Mesenchymal stem cell (in vitro differentiated cells and primary cell): ENCODE data around the gene SLC6A8.
"Not testable (repeated sequence)": the region's sequence is repeated elsewhere in the genome, so short reads cannot be mapped to it uniquely, and the experiment has no call there.

ENCODE experiments used
- DNase-seq: peaks from one replicate; pipeline ENCODE4 v3.0.0-alpha.2; 2013
- H2AFZ ChIP-seq: one replicate; pipeline ENCODE4 v1.6.1; 2013; ENCODE audit warnings: low read depth, mild to moderate bottlenecking, control low read depth, inconsistent platforms, low read length, moderate library complexity
- H2AK5ac ChIP-seq: 2 replicates; pipeline ENCODE4 v1.6.1; 2013; ENCODE audit warnings: low read length, moderate library complexity, mild to moderate bottlenecking, inconsistent platforms; ENCODE audit not compliant: severe bottlenecking
- H2BK120ac ChIP-seq: one replicate; pipeline ENCODE4 v1.6.1; 2013; ENCODE audit warnings: low read depth, mild to moderate bottlenecking, inconsistent platforms, low read length, moderate library complexity
- H2BK12ac ChIP-seq, 2 experiments: one replicate each; pipeline ENCODE4 v1.6.1; 2013; ENCODE audit warnings: inconsistent platforms in 2 of 2, low read length in 2 of 2, mild to moderate bottlenecking in 2 of 2, moderate library complexity in 2 of 2, control low read depth in 1 of 2
- H2BK15ac ChIP-seq: one replicate; pipeline ENCODE4 v1.6.1; 2013; ENCODE audit warnings: mild to moderate bottlenecking, low read depth, inconsistent platforms; ENCODE audit not compliant: poor library complexity, severe bottlenecking
- H2BK5ac ChIP-seq: 2 replicates; pipeline ENCODE4 v1.6.1; 2013; ENCODE audit warnings: low read depth, mild to moderate bottlenecking, low read length, control low read depth, inconsistent platforms; ENCODE audit not compliant: poor library complexity, severe bottlenecking
- H3K14ac ChIP-seq, 2 experiments: one replicate each; pipeline ENCODE4 v1.6.1; 2013; ENCODE audit warnings: inconsistent platforms in 2 of 2, low read length in 2 of 2, control low read depth in 1 of 2, mild to moderate bottlenecking in 1 of 2, moderate library complexity in 1 of 2
- H3K18ac ChIP-seq, 2 experiments: one replicate each; pipeline ENCODE4 v1.6.1; 2013; ENCODE audit warnings: inconsistent platforms in 2 of 2, low read length in 2 of 2, control low read depth in 1 of 2, low read depth in 1 of 2, mild to moderate bottlenecking in 1 of 2
- H3K23ac ChIP-seq, 2 experiments: one replicate each; pipeline ENCODE4 v1.6.1; 2013; ENCODE audit warnings: inconsistent platforms in 2 of 2, low read length in 2 of 2, mild to moderate bottlenecking in 2 of 2, moderate library complexity in 2 of 2, control low read depth in 1 of 2
- H3K27ac ChIP-seq: 2 replicates; pipeline ENCODE4 v1.5.1; 2013; ENCODE audit warnings: mild to moderate bottlenecking, moderate library complexity, low read length, control low read depth, inconsistent platforms; ENCODE audit not compliant: poor library complexity, severe bottlenecking
- H3K27me3 ChIP-seq, 2 experiments: 2 replicates each; pipeline versions ENCODE4 v1.6.1 to v1.7.0; 2013; ENCODE audit warnings: low read length in 2 of 2, mild to moderate bottlenecking in 2 of 2, moderate library complexity in 2 of 2, control low read depth in 1 of 2, inconsistent platforms in 1 of 2; ENCODE audit not compliant: control insufficient read depth in 1 of 2, insufficient read depth in 1 of 2
- H3K36me3 ChIP-seq, 2 experiments: 2 replicates each; pipeline versions ENCODE4 v1.6.1 to v1.7.0; 2013; ENCODE audit warnings: low read length in 2 of 2, control low read depth in 1 of 2, inconsistent platforms in 1 of 2, low read depth in 1 of 2, mild to moderate bottlenecking in 1 of 2; ENCODE audit not compliant: insufficient read depth in 2 of 2, control insufficient read depth in 1 of 2
- H3K4ac ChIP-seq, 2 experiments: one replicate each; pipeline ENCODE4 v1.6.1; 2013; ENCODE audit warnings: inconsistent platforms in 2 of 2, low read length in 2 of 2, mild to moderate bottlenecking in 2 of 2, moderate library complexity in 2 of 2, control low read depth in 1 of 2, low read depth in 1 of 2
- H3K4me1 ChIP-seq: 2 replicates; pipeline ENCODE4 v1.6.1; 2013; ENCODE audit warnings: low read depth, low read length, control low read depth; ENCODE audit not compliant: control insufficient read depth, insufficient read depth
- H3K4me2 ChIP-seq: 2 replicates; pipeline ENCODE4 v1.6.1; 2013; ENCODE audit warnings: low read length, mild to moderate bottlenecking, inconsistent platforms; ENCODE audit not compliant: poor library complexity, severe bottlenecking
- H3K4me3 ChIP-seq, 2 experiments: 2 replicates each; pipeline versions ENCODE4 v1.5.1 to v1.7.0; 2013; ENCODE audit warnings: low read length in 2 of 2, mild to moderate bottlenecking in 2 of 2, control low read depth in 1 of 2, low read depth in 1 of 2; ENCODE audit not compliant: insufficient read depth in 1 of 2
- H3K79me1 ChIP-seq: replicated peaks from 2 replicates; pipeline ENCODE4 v1.6.1; 2013; ENCODE audit warnings: mild to moderate bottlenecking, control low read depth, low read length, inconsistent platforms; ENCODE audit not compliant: poor library complexity, severe bottlenecking
- H3K9ac ChIP-seq: 2 replicates; pipeline ENCODE4 v1.7.0; 2013; ENCODE audit warnings: mild to moderate bottlenecking, low read length, moderate library complexity
- H3K9me3 ChIP-seq: 2 replicates; pipeline ENCODE4 v1.7.0; 2013; ENCODE audit warnings: mild to moderate bottlenecking, low read length; ENCODE audit not compliant: control insufficient read depth
- H4K8ac ChIP-seq: one replicate; pipeline ENCODE4 v1.6.1; 2013; ENCODE audit warnings: inconsistent platforms, mild to moderate bottlenecking, low read length, moderate library complexity
- H4K91ac ChIP-seq: one replicate; pipeline ENCODE4 v1.6.1; 2013; ENCODE audit warnings: mild to moderate bottlenecking, low read length, inconsistent platforms
- WGBS: methylation state at CpG from one replicate; pipeline ENCODE4 v1.1.7; 2013; ENCODE audit warnings: mixed read lengths; 5-methylcytosine and 5-hydroxymethylcytosine counted together

The SLC6A8 gene

DNA sequence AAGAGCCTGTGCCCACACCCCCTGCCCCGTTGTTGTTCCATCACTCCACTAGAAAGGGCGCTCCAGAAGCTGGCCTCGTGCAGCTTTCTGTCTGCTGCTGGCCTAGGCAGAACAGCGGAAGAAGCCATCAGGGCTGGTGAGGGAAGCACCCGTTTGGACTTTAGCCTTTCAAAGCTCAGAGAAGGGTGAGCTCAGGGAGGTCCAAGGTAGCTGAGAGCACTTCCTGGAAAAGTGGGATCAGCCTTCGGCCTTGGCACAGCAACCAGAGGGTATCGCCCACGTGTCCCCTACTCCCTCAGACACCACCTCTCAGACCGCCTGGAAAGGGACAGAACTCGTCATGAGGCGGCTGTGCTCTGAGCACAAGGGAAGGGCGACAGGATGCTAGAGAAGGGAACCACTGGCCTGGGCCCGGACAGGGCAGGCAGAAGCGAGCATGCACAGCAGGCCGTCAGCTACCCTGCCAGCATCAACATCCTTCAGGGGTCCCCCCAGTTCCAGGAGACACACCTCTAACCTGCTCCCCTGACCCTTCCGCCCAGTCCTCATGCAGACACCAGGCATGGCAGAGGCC, 11.6 kb downstream of the SLC6A8 start:
- H3K4me2 ChIP-seq, H3K79me1 ChIP-seq, H2AK5ac ChIP-seq, H3K18ac ChIP-seq, H3K23ac ChIP-seq, H2AFZ ChIP-seq, H3K9ac ChIP-seq, H3K4me3 ChIP-seq, H2BK5ac ChIP-seq, H4K8ac ChIP-seq, H3K4ac ChIP-seq, H2BK15ac ChIP-seq, H3K14ac ChIP-seq, DNase-seq, H3K9me3 ChIP-seq, H2BK120ac ChIP-seq, H4K91ac ChIP-seq, H2BK12ac ChIP-seq, H3K27me3 ChIP-seq, H3K27ac ChIP-seq: not testable (repeated sequence)
- Histone ChIP-seq H3K4me1 (peaks cover 14% of the 10 kb centered on the region), H3K36me3 (peaks cover 20 to 91% of the 10 kb centered on the region in 2 experiments)
- WGBS, result no CpG with 5 or more reads among the region's 16 CpGs

DNA sequence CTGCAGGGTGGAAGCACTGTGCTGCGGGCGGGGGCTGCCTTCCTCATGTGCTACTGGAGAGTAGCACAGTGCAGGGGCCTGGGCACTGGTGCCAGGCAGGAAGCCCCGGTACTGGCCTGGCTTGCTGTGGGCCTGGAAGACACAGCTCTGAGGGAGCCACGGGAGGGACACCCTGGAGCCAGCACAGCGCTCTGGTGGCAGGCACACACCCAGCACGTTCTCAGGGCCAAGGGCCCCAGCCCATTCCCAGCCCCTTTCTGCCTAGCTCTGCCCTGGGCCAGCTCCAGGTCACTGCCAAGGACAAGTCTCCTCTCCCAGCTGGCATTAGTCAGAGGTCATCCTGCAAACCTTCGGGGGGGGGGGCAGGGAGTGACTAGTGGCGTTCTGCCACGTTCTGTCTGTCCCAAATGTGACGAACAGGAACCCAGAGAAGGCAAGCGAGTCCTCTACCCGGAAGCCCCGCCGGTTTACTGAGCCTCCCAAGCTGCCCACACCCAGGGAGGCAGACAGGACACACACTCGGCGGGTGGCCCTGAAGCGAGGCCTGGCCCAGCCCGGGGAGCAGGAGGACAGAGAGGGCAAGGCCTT, 12.2 kb downstream of the SLC6A8 start:
- not testable (repeated sequence) for H3K23ac ChIP-seq, H3K4me2 ChIP-seq, H3K27ac ChIP-seq, H2AK5ac ChIP-seq, H3K14ac ChIP-seq, H3K4me3 ChIP-seq, H2BK120ac ChIP-seq, H3K9ac ChIP-seq, H2BK15ac ChIP-seq, DNase-seq, H4K91ac ChIP-seq, H3K4ac ChIP-seq, H3K27me3 ChIP-seq, H2AFZ ChIP-seq, H3K18ac ChIP-seq, H2BK5ac ChIP-seq, H4K8ac ChIP-seq, H2BK12ac ChIP-seq, H3K9me3 ChIP-seq
- Histone ChIP-seq H3K4me1 (peaks cover 14% of the 10 kb centered on the region), H3K79me1 (peaks cover 11% of the 10 kb centered on the region), H3K36me3 (peaks cover 20 to 90% of the 10 kb centered on the region in 2 experiments)
- WGBS, result 98% methylated on average over 10 of the region's 18 CpGs

DNA sequence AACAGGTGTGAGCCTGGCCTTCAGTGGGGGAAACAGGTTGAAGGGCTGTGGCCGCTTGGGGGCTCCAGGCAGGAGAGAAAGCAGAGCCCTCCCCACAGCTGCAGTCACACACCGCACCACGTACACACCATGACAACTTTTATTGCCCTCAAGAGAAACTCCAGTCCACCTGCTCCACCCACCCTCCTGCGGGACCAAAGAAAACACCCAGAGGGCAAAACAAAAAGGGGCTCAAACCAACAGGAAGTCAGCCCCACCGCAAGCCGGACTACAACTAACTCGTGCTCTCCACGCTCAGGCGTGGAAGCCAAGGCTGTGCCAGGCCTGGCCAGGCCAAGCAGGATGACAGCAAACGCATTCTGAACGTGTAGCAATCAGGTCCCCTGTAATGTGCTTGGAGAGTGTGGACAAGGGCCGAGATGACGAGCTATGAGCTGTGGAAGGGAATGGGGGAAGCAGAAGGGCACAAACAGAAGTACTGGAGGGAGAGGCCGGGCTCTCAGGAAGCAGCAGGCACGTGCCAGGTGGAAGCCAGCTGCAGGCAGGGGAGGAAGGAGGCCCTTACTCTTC, 12.7 kb downstream of the SLC6A8 start:
- no peak overlapping the region for H3K18ac ChIP-seq
- H3K23ac ChIP-seq, result no peak overlapping the region
- no peak overlapping the region for H2AFZ ChIP-seq
- no peak overlapping the region for H3K27ac ChIP-seq
- WGBS, result 82% methylated on average over 12 of the region's 15 CpGs
- no peak for DNase-seq
- no peak overlapping the region for H2BK120ac ChIP-seq
- no peak overlapping the region for H2BK5ac ChIP-seq
- H4K91ac ChIP-seq, result no peak overlapping the region
- H3K4me2 ChIP-seq, result no peak overlapping the region
- no peak overlapping the region for H3K9ac ChIP-seq
- peaks cover 0 to 3% of the 10 kb centered on the region in 2 experiments for H3K27me3 ChIP-seq
- no peak overlapping the region for H2BK12ac ChIP-seq
- peaks cover 20 to 91% of the 10 kb centered on the region in 2 experiments for H3K36me3 ChIP-seq
- no peak overlapping the region for H3K4me3 ChIP-seq
- no peak overlapping the region for H2AK5ac ChIP-seq
- H4K8ac ChIP-seq, result no peak overlapping the region
- peaks cover 11% of the 10 kb centered on the region for H3K79me1 ChIP-seq
- H3K14ac ChIP-seq, result no peak overlapping the region
- H3K4me1 ChIP-seq, result peaks cover 17% of the 10 kb centered on the region
- H3K4ac ChIP-seq, result no peak overlapping the region
- no peaks in the 10 kb centered on the region for H3K9me3 ChIP-seq
- H2BK15ac ChIP-seq, result no peak overlapping the region

DNA sequence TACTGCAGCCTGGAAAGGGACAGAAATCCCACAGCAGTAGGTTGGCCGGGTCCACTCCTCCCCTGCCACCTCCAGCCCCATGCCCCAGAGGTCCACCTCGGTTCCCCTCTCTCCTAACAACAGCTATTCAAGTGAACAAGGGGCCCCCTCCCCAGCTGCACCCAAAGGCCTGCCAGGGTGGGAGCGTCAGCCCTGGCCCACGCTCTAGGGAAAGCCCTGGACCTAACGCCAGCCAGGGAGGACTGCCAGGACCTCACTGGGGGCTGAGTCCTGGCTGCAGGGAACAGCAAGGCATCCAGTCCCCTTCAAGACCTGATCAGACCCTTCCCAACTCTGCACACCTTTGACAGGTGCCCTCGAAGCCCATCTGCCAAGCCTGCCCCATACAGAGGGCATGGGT, 13.2 kb downstream of the SLC6A8 start:
- Histone ChIP-seq H3K4me1 (peaks cover 17% of the 10 kb centered on the region), H3K14ac (no peak overlapping the region), H3K18ac (no peak overlapping the region), H3K9ac (no peak overlapping the region), H3K79me1 (peaks cover 11% of the 10 kb centered on the region), H2BK15ac (no peak overlapping the region), H3K4me2 (no peak overlapping the region), H3K27me3 (peaks cover 0 to 3% of the 10 kb centered on the region in 2 experiments), H3K4me3 (no peak overlapping the region), H3K27ac (no peak overlapping the region), H4K91ac (no peak overlapping the region), H4K8ac (no peak overlapping the region), H2BK5ac (no peak overlapping the region), H3K9me3 (no peaks in the 10 kb centered on the region), H3K36me3 (peaks cover 19 to 91% of the 10 kb centered on the region in 2 experiments), H3K4ac (no peak overlapping the region), H2BK12ac (no peak overlapping the region), H2BK120ac (no peak overlapping the region), H2AFZ (no peak overlapping the region), H3K23ac (no peak overlapping the region), H2AK5ac (no peak overlapping the region)
- WGBS, result 93% methylated on average over 3 of the region's 6 CpGs
- DNase-seq, result no peak
